Measurements from ENCODE around the gene GNMT.

GRCh38 chr6:42970871-42971612, 10.5 kb downstream of the GNMT start:
- no peak for TF ChIP-seq EZH2 (IDR thresholded peaks at IDR 0.05)
- TF ChIP-seq POLR2AphosphoS5 (IDR thresholded peaks at IDR 0.05; ENCODE audit: borderline replicate concordance, low read depth, low read length), result no peak
- TF ChIP-seq FOXP2 (optimal IDR thresholded peaks at IDR 0.05; ENCODE audit: control extremely low read depth, extremely low read length, insufficient read depth), result no peak
